HG03039 (cell line): ENCODE data around the gene NFE2L2.
A peak's percentile ranks its signal among the peaks of the same experiment; 100 is the strongest.
"Not testable (repeated sequence)": the region's sequence is repeated elsewhere in the genome, so short reads cannot be mapped to it uniquely, and the experiment has no call there.

Experiments used
- ATAC-seq: cut with Tn5 transposase; IDR thresholded peaks from one replicate; pipeline ENCODE4 v1.9.1; 2021; ENCODE audit warnings: mild to moderate bottlenecking, moderate library complexity; ENCODE audit not compliant: unreplicated experiment

The NFE2L2 gene

DNA sequence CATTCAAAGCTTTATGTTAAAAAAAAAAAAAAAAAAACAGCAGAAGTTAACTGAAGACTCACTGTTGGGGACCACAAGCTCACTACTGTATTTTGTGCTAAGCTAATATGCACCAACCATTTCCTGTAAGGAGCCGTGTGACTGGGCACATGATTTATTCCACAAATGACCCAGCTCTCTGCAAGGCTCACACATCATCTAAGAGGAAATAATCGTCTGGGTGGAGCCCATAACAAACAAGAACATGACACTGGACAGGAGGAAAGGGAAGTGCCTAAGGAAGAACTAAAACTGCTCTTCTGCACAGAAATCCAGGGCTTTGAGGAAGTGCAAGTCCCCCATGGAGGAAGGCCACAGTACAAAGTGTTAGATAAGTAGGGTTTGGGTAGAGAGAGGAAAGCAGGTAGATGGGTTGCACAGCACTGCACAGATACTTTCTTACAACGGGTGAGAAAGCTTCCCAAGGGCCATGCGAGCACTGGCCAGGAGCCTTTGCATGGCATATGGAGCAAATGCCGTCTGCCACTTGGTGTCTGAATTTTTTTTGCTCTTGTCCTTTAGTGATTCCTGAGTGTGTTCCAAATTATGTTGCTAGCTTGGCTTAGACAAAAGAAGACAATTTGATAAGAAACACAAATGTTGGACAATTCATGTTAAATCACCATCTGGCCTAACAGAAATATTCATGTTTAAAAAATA is 24.4 kb downstream of the NFE2L2 start:
- no peak for ATAC-seq

- ATAC-seq = no peak
These were observed 25.5 kb downstream of the NFE2L2 start for GRCh38 chr2:177239053-177239452.

GRCh38 chr2:177237932-177238331 is 26.6 kb downstream of the NFE2L2 start:
- no peak for ATAC-seq

DNA sequence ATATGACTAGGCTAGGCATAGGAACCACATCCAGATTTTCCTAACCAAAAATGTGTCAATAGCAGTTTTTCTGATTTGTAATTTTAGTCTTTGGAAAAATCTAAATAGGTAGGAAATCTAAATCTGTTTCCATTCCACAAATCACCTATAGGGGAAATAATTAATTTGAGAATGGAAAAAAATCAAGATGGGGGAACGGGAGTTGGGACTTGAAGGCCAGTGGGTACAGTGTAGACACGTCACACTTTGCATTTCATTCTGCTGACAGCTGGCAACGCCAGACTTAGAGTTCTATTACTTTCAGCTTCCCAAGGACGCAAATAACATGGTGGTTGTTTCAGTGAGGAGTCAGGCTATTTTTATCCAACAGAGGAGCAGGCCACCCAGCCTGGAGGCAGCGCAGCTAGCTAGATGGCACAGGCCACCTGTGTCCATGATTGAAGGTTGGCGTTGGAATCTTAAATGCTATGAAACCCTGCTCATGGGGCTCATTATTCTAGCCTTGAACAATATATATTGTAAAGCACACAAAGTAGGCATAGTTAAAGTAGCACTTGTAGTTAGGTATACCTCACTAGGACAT is 28.6 kb downstream of the NFE2L2 start:
- ATAC-seq = no peak

GRCh38 chr2:177234267-177234666 is 30.3 kb downstream of the NFE2L2 start:
- no peak for ATAC-seq

DNA sequence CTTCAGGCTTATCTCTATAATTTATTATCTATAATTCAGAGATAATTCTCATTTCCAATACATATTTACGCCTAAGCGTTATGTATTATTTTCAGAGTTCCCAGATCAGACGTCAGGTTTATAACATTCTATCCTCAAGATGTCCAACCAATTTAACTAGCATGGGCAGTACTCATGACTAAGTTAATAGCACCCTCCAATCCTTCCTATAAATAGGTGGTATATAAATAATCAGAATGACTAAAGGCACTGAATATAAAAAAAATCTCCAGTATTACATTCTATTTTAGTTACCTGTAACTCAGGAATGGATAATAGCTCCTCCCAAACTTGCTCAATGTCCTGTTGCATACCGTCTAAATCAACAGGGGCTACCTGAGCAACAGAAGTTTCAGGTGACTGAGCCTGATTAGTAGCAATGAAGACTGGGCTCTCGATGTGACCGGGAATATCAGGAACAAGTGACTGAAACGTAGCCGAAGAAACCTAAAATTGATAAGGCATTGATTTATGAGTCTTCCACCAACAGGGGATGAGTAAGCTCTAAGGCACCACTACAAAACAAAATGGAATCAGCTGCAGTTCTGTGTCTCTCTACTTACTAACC is 32.3 kb downstream of the NFE2L2 start:
- ATAC-seq = no peak

GRCh38 chr2:177231270-177231669 is 33.3 kb downstream of the NFE2L2 start:
- ATAC-seq = no peak

DNA sequence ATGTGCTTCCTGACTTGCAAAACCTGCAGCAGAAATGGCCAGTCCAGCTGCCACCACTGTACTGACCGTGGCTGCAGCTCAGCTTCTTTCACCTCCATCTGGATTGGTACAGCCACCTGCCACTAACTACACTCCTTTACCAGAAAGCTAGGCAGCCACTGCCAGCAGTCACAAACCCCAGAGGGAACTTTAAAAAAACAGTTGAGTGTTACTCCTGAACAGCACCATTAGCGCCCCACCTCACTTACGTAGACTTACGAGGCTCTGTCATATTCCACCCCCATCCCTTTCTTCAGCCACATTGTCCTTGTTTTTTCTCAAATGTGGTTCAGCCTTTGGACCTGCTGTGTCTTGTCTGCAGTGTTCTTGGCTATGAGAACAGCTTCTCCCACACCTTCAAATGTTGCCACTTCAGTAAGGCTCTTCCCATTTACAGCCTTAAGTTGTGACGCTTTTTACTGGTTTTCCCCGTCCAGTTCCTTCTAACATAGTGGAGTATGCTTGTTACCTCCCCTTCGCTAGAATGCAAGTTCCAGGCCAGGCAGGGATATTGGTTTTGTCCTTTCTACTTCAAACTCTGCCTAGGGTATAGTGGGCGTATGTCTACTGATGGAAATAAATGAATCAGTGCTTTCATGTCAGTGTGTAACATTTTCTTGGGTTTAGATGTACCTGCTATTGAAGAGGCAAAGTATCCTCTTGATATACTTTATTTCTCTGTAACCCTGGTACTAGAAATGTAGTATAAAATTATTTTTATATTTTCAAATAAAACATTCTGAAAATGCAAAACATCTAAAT is 34.9 kb downstream of the NFE2L2 start:
- no peak for ATAC-seq

DNA sequence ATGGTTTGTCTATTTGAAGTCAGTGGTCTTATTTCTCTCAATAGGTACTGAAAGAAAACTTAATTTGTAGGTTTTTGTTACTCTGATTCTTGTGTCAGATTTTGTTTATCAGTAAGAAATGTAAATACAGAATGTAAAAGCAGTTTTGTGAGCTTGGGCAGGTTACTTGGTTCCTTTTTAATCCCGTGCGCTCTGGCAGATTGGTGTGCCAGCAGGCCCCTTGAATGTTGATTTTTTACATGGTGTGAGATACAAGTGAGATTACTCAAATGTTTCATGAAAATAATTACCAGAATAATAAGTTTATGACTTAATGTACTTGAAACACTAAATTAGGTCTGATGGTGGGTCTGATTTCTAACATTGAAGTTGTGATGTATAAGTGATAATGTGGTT is 38.6 kb downstream of the NFE2L2 start:
- no peak for ATAC-seq

DNA sequence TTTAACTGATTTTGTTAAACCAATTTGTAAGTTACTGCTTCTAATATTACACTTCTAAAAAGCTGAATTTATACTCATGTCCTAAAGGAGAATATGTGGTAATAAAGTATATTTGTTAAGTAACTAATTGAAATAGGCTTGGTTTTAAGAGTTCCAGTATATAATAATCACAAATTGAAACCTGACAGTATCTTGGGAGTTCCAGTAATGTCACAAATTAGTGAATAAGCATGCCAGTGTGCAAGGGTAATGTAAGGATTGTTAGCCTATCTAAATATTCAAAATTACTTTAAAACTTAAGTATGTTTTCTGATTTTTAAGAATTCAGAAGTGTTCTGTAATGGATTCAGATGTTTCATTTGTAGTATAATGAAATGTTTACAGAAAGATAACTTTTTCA is 41.1 kb downstream of the NFE2L2 start:
- not testable (repeated sequence) for ATAC-seq

GRCh38 chr2:177221970-177222369 is 42.6 kb downstream of the NFE2L2 start:
- no peak for ATAC-seq

GRCh38 chr2:177221534-177221933 is 43.0 kb downstream of the NFE2L2 start:
- no peak for ATAC-seq

DNA sequence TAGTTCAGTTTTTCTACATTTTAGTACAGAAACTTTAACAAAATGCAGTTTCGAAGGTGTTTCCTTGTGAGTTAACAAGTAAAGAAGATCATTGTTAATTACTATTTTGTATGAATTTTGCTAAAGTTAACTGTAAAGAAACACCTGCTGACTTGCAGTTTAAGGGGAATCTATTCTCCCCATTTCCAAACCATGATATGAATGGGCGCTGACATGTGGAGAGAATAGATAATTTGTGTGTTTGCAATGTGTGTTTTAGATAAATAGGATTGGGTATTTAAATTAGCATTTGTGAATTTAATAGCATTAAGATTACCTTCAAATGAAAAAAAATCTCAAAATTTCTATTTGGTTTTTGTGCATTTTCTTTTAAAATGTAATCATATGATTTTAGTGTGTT is 44.7 kb downstream of the NFE2L2 start:
- ATAC-seq = not testable (repeated sequence)

DNA sequence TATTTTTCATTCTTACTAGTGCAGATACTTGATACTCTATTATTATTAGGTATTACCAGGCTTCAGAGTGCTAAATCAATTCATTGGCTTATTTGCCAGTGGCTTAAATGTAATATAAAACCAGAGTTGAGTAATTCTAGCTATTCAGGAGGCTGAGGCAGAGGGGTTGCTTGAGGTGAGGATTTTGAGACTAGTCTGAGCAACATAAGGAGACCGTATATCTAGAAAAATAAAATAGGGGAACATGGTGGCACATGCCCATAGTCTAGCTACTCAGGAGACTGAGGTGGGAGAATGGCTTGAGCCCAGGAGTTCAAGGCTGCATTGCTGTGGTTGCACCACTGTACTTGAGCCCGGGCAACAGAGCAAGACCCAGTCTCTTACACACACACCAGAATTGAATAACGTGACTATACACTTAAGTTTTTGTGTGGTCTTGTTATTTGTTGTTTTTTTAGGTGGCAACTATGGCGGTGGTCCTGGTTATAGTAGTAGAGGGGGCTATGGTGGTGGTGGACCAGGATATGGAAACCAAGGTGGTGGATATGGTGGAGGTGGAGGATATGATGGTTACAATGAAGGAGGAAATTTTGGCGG is 47.2 kb downstream of the NFE2L2 start:
- no peak for ATAC-seq

DNA sequence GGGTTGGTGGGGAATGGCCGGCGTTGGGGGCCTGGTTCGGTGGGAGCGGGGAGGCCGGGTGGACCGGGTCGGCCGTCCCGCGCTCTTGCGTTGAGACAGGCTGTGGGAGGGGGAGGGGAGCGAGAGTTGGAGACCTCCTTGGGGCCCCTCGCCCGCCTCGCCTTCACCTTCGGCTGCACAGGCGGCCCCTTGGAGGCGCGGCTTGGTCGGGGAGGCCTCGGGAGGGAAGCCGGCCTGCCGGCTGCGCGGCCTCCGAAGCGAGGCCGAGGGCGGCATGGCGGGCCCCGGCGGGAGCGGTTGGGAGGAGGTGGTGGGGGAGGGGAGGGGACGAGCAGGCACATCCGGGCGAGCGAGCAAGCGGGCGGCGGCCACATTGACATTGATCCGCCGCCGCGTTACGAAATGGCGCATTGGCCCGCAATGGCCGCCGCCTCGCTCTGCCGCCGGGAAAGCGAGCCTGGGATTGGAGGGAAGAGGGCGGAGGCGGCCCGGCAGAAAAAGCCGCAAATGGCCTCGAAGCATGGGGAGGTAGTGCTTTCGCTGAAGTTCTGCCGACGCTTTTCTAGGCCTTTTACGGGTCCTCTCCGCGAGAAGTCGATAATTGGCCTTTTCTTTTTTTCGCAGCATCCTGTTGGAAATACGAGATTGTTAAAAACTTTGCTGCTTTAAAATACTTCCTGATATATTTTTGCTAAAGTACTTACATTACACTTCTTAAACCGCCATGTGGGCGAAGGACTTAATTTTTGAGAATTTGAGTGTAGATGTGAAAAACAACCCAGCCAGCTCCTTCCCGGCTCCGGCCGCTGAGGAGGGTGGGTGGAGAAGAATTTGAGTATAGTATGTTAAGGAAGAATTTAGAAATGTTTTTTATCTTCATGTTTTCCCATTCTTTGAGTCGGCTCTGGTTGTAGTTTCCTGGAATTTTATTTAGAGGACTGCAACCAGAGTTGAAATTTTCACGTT is 51.4 kb downstream of the NFE2L2 start:
- peak; percentile 55 for ATAC-seq

- peak; percentile 82 for ATAC-seq
These were observed 52.2 kb downstream of the NFE2L2 start, which contains the start of gene HNRNPA3 for GRCh38 chr2:177212106-177212890. Gene HNRNPA3 (plus strand): TSS chr2:177212794. CDS start chr2:177212800, 6 bp downstream.

GRCh38 chr2:177211576-177212105 is 52.9 kb downstream of the NFE2L2 start:
- no peak for ATAC-seq

GRCh38 chr2:177211169-177211568 is 53.4 kb downstream of the NFE2L2 start:
- no peak for ATAC-seq

DNA sequence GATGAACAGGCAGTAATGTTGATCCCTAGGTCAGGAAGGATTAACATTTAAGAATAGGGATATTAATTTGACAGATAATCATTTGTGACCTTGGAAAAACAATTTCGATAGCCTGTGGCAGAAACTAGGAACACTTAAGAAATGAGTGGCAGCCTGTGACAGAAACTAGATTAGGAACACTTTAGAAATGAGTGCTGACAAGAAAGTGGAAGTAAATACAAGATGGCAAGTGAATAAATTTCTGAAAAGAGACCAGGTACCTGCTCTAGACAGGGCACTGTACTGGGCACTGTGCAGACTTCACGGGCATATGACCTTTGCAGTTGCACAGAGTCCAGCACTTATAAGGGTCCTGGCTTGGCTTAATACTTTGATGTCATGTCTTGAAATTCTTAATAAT is 57.4 kb downstream of the NFE2L2 start:
- ATAC-seq = peak; percentile 54
